Choroid plexus epithelial cell (primary cell): ENCODE data around the gene CPE.

Experiments used
- DNase-seq: peaks from one replicate; pipeline ENCODE4 v3.0.0-alpha.2; 2010; ENCODE audit warnings: low read depth
- H3K4me3 ChIP-seq: 2 replicates; pipeline ENCODE4 v1.5.1; 2011; ENCODE audit warnings: low read depth, mild to moderate bottlenecking, control low read depth, low read length, moderate library complexity
- CTCF ChIP-seq: conservative IDR thresholded peaks from 2 replicates; pipeline ENCODE4 v1.5.1; 2011; ENCODE audit warnings: low read depth, mild to moderate bottlenecking, control low read depth, inconsistent platforms, low read length, moderate library complexity

Gene CPE

DNA sequence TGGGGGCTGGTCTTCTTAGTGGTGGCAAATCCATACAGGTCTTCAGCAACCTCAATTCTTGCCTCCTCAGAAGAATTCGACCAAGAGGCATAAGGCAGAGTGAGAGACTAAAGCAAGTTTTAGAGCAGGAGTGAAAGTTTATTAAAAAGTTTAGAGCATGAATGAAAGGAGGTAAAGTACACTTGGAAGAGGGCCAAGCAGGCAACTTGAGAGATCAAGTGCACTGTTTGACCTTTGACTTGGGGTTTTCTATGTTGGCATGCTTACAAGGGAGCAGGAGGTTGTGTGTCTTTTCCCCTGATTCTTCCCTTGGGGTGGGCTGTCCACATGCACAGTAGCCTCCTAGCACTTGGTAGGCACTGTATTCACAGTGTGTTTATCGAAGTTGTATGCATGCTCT is 91.2 kb downstream of the CPE start:
- H3K4me3 ChIP-seq, result no peak overlapping the region
- no peak for DNase-seq
- no peak for TF ChIP-seq CTCF

DNA sequence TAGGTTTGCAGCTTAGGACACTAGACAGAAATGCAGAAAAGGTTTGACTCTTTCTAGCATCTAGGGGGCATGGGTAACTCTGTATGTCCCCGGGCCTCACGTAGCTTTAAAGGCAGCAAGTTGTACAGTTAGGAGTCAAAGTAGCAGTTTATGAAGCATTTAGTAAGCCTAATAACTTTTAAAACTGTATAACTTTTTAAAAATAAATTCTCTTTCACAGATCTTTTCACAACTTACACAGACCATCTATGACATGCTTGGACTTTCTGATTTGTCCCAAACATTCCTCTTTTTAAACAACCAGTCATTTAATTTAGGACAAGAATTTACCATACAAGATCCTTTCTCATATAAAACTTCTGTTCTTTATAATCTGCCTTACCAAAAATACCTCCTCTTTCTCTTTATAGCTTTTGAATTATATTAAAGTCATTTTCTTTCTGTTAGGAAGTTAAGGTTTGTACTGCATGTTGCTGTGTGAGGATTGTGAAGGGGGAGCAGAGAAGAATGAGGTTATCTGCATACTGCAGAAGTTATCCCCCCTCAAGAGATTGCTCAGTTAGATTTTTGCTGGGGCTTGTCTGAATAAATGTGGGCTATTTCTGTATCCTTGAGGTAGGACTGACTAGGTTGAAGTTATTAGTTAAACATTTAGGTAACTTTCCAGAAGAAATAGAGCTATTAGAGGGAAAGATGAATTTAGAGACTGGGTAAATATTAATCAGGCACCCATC is 94.3 kb downstream of the CPE start:
- no peak for TF ChIP-seq CTCF
- DNase-seq, result no peak
- no peak overlapping the region for H3K4me3 ChIP-seq

- TF ChIP-seq CTCF, result no peak
- DNase-seq, result no peak
- H3K4me3 ChIP-seq, result no peak overlapping the region
Observed at GRCh38 chr4:165474784-165475705, 96.2 kb downstream of the CPE start.

GRCh38 chr4:165475706-165476070 is 96.9 kb downstream of the CPE start:
- H3K4me3 ChIP-seq, result no peak overlapping the region
- DNase-seq, result no peak
- TF ChIP-seq CTCF, result no peak

DNA sequence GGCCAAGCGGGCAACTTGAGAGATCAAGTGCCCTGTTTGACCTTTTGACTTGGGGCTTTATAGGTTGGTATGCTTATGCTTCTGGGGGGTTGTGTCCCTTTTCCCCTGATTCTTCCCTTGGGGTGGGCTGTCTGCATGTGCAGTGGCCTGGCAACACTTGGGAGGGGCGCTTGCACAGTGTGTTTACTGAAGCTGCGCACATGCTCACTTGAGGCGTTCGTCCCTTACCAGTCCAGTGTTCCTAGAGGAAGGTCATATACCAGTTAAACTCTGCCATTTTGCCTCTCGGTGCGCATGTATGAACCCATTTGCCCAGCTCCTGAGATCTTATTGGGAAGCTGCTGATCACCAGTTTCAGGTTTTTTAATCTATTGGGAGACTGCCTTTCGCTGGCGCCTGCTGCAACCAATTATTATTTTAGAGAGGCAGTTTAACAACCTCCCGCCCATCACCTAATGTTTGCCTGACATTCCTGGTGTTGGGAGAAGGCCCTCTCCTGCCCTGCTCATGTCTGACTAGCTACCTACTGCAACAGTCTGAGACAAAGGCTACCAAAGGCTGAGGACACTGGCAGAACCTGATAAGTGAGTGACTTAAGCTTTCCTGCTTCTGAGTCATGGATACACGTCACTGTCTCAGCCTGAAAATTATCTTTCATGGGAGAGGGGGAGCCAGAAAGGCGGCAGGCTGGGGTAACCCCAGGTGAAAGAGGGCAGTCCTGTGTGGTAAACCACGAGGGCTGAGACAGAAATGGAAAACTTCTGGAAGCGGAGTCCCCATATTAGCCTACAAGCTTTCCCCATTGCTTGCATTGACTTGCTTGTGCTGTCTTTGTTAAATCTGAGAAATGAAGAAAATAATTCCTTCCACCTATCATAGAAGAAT is 97.6 kb downstream of the CPE start:
- DNase-seq, result peak; percentile 45
- TF ChIP-seq CTCF, result no peak
- no peak overlapping the region for H3K4me3 ChIP-seq

- no peak overlapping the region for H3K4me3 ChIP-seq
- no peak for TF ChIP-seq CTCF
- DNase-seq, result no peak
Observed at GRCh38 chr4:165477799-165478198, 99.0 kb downstream of the CPE start.
